Pancreas (tissue), 10 donors: ENCODE results near the gene TCERG1L. TPM values are rescaled to one million over a fixed set of nuclear protein-coding genes. Genes with fewer than 3 reads are reported as not detected.

Experiments used
- ATAC-seq, 4 donors: fragments of 200-7000 bp; cut with Tn5 transposase; one replicate each; pipeline versions ENCODE4 v1.8.0 to v1.9.1; 2020; ENCODE audit warnings: mild to moderate bottlenecking in 4 of 4, moderate library complexity in 4 of 4
- DNase-seq, 6 donors: peaks; one replicate each; pipeline ENCODE4 v3.0.0-alpha.2; 2020
- FAIRE-seq: peaks from 2 replicates; lab custom pipeline; 2012; peaks lifted over from hg19 to GRCh38; lab: Jason Lieb, UNC
- H3K27ac ChIP-seq, 4 donors: fragments of 200-600 bp; sonication (generic); 1 replicate in 3 of 4; 2 replicates in 1 of 4; pipeline versions ENCODE4 v1.5.0 to v1.8.0; 2020
- H3K27me3 ChIP-seq, 4 donors: fragments of 200-600 bp; one replicate each; pipeline ENCODE4 v1.8.0; 2021
- H3K36me3 ChIP-seq, 3 donors: fragments of 200-600 bp; sonication (generic) in 1 of 3; one replicate each; pipeline versions ENCODE4 v1.5.0 to v1.8.0; 2020 to 2021
- H3K4me1 ChIP-seq, 3 donors: fragments of 200-600 bp; one replicate each; pipeline ENCODE4 v1.8.0; 2021
- H3K4me3 ChIP-seq, 4 donors: fragments of 200-600 bp; sonication (generic) in 2 of 4; one replicate each; pipeline versions ENCODE4 v1.5.0 to v1.8.0; 2020 to 2021
- H3K9me3 ChIP-seq, 4 donors: fragments of 200-600 bp; one replicate each; pipeline ENCODE4 v1.8.0; 2021
- WGBS, 2 donors: extraction: QIAGEN DNeasy Blood & Tissue Kit; methylation state at CpG; one replicate each; pipeline ENCODE4 v1.1.7; 2013; 5-methylcytosine and 5-hydroxymethylcytosine counted together
- intact Hi-C, 3 donors: fragments of 100-400 bp; cut with DNase I; formaldehyde crosslinking; loops; one replicate each; pipeline versions ENCODE4 v1.11.1 to v1.14.2; 2022
- polyA plus RNA-seq, 2 donors: library from polyadenylated mRNA; stranded (reverse); fragments of 200-250 nt; gene quantifications; one replicate each; pipeline ENCODE4 v1.2.3, GENCODE V29; 2013
- total RNA-seq, 6 donors: library from RNA; stranded (reverse); fragmentation: NEBNext Ultra II Directional in 4 of 6; extraction: Animal tissue kit (Norgen Biotek cat#: 25700) in 4 of 6; gene quantifications; one replicate each; pipeline versions ENCODE4 v1.2.1 to v1.2.4, GENCODE V29; 2021 to 2023
- TF ChIP-seq, protein P1 (sequence below), 4 donors: fragments of 200-600 bp; sonication (generic) in 3 of 4; IDR thresholded peaks; one replicate each; pipeline versions ENCODE4 v1.5.0 to v1.8.0; 2021; ENCODE audit warnings: antibody characterized with exemption in 4 of 4
- donor health status: healthy with polysubstance abuse.
- donor health status: DM: no; HTN: no; CAD: no; lungs with moderate emphysema.
- donor health status: DM: no; HTN: no; CAD: no.
- donor health status: control.
- donor health status: control.
- donor health status: Bipolar disorder and iron deficiency.
- donor health status: DM: yes; HTN: yes; CAD: no.
- donor health status: DM: no; HTN: no; CAD: no.
- donor health status: DM: no; HTN: no; CAD: no.
- donor health status: DM: yes; HTN: yes; CAD: no.

Gene TCERG1L
- total and polyA plus RNA-seq, 8 donors, result 0.09 to 1.9 (median 0.40) TPM

DNA sequence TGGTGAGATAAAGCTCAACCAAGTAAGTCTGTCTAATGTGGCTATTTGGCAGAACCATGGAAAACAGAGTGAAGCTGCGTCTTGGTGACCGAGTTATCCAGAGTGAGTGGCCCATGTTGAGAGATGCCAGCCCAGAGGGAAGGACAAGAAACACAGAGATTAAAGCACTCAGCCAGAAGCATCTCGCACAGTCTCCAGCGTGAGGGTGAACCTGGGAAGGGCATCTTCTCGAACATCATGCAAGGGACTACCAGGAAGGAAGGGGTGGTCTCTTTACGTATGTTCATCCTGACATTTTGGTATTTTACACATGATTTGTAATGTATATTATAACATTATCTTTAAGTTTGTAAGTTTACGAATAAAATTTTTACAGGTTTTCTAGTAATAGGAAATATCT, 146.4 kb downstream of the TCERG1L start:
- Histone ChIP-seq H3K4me3 (no peak overlapping the region), H3K9me3 (no peaks in the 10 kb centered on the region), H3K27me3 (no peaks in the 10 kb centered on the region), H3K4me1 (no peaks in the 10 kb centered on the region), H3K36me3 (no peaks in the 10 kb centered on the region), H3K27ac (no peak overlapping the region)
- DNase-seq, result peak in 1 of 6 donors; percentile 10
- intact Hi-C loops, result no loop called here
- TF ChIP-seq, protein P1, sequence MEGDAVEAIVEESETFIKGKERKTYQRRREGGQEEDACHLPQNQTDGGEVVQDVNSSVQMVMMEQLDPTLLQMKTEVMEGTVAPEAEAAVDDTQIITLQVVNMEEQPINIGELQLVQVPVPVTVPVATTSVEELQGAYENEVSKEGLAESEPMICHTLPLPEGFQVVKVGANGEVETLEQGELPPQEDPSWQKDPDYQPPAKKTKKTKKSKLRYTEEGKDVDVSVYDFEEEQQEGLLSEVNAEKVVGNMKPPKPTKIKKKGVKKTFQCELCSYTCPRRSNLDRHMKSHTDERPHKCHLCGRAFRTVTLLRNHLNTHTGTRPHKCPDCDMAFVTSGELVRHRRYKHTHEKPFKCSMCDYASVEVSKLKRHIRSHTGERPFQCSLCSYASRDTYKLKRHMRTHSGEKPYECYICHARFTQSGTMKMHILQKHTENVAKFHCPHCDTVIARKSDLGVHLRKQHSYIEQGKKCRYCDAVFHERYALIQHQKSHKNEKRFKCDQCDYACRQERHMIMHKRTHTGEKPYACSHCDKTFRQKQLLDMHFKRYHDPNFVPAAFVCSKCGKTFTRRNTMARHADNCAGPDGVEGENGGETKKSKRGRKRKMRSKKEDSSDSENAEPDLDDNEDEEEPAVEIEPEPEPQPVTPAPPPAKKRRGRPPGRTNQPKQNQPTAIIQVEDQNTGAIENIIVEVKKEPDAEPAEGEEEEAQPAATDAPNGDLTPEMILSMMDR (IDR thresholded peaks at IDR 0.05), result no peak
- no peak for FAIRE-seq
- ATAC-seq, result no peak
- WGBS, 2 donors, result 72 to 92% methylated on average over 7 of the region's 7 CpGs

DNA sequence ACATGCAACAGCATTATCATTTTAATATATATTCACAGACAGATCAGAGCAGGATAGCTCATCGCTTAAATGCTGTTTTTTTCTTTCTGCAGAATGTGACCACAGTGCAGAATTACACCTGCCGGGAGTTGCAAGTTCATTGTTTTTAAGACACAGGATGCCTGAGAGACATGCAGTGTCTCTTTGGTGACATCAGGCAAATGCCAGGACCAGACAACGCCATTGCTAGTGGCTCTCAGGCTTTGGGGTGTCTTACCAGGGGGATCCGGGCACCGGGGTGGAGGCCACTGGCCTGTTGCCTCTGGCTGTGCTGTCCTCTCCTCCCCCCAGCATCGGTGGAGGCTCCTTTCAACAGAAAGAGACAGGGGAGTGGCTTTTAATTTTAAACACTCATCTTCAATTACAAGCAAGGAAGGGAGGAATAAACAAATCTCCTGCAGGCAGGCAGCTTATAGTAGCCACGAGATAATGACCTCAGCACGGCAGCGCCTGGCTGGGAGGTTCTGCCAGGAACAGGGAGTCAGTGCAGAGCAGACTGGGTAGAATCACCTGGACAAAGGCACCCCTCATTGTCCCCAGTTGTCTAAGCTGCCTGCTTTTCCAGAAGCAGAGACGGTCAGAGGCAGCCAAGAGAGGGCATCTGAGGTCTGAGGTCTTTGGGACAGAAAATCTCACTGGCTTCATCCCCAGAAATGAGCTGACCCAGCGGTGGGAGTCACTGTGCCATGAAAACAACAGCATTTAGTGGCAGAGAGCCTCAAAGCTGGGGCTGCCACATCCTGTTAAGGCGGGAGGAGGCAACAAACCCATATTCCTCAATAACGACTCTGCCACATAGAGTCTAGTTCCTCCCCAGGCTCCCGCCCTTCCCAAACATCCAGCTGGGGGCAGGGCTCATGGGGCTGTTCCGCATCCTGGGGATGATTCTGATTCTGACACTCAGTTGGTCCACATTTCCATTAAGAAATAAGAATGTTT, 148.4 kb downstream of the TCERG1L start:
- Histone ChIP-seq H3K4me3 (no peak overlapping the region), H3K27ac (no peak overlapping the region), H3K9me3 (no peaks in the 10 kb centered on the region), H3K36me3 (no peaks in the 10 kb centered on the region), H3K27me3 (no peaks in the 10 kb centered on the region), H3K4me1 (no peaks in the 10 kb centered on the region)
- intact Hi-C loops, result no loop called here
- TF ChIP-seq, protein P1 (IDR thresholded peaks at IDR 0.05), result no peak
- WGBS, 2 donors, result 73 to 74% methylated on average over 15 of the region's 15 CpGs
- ATAC-seq (no peak), FAIRE-seq (no peak), DNase-seq (peak in 1 of 6 donors; percentile 17)

DNA sequence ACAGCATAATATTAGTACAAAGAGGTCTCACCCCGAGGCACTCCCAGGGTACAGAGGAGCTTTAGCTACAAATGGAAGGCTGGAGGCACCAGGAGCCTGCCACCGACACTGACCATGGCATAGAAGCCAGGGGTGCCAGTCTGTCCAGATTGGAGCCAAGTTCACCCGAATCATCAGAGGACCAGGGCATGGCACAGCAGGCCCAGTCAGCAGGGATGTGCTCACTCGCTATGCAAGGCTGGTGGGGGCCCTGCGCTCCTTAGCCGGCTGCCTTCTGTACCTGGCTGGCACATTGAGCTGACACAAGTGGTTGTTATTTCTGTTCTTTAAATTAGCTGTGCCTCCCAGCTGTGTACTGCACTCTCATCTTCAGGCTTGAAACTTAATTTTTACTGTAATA, 149.3 kb downstream of the TCERG1L start:
- Histone ChIP-seq H3K4me1 (no peaks in the 10 kb centered on the region), H3K9me3 (no peaks in the 10 kb centered on the region), H3K27ac (no peak overlapping the region), H3K4me3 (no peak overlapping the region), H3K27me3 (no peaks in the 10 kb centered on the region), H3K36me3 (no peaks in the 10 kb centered on the region)
- DNase-seq, result peak in 1 of 6 donors; percentile 20
- 72 to 73% methylated on average over 6 of the region's 6 CpGs for WGBS, 2 donors
- no peak for FAIRE-seq
- peak in 1 of 4 donors; percentile 32 for ATAC-seq
- TF ChIP-seq, protein P1 (IDR thresholded peaks at IDR 0.05), result no peak
- intact Hi-C loops, result no loop called here

- intact Hi-C loops, result no loop called here
These were observed 150.4 kb downstream of the TCERG1L start for GRCh38 chr10:131161087-131161486.

More at GRCh38 chr10:131161087-131161486, 150.4 kb downstream of the TCERG1L start:
- H3K27me3 ChIP-seq, result no peaks in the 10 kb centered on the region
- no peaks in the 10 kb centered on the region for H3K4me1 ChIP-seq
- H3K36me3 ChIP-seq, result no peaks in the 10 kb centered on the region
- DNase-seq (peak in 1 of 6 donors; percentile 22), FAIRE-seq (no peak), ATAC-seq (no peak)
- TF ChIP-seq, protein P1 (IDR thresholded peaks at IDR 0.05), result no peak
- 75 to 85% methylated on average over 8 of the region's 8 CpGs for WGBS, 2 donors
- H3K27ac ChIP-seq, result no peak overlapping the region
- no peak overlapping the region for H3K4me3 ChIP-seq
- no peaks in the 10 kb centered on the region for H3K9me3 ChIP-seq
